GM23338 (cell line): ENCODE results near the gene MOCOS. TPM values are rescaled to one million over a fixed set of nuclear protein-coding genes. Genes with fewer than 3 reads are reported as not detected.

Experiments used
- ATAC-seq: fragments of 200-7000 bp; cut with Tn5 transposase; 3 replicates; pipeline ENCODE4 v1.9.1; 2020
- DNase-seq: peaks from one replicate; pipeline ENCODE4 v3.0.0-alpha.2; 2015; ENCODE audit warnings: low spot score
- H2AFZ ChIP-seq: fragments of 200-600 bp; sonication (generic); 2 replicates; pipeline ENCODE4 v1.8.0; 2016; ENCODE audit warnings: antibody characterized with exemption, mild to moderate bottlenecking, moderate library complexity
- H3F3A ChIP-seq: fragments of 200-600 bp; sonication (generic); replicated peaks from 2 replicates; pipeline ENCODE4 v1.8.0; 2017; ENCODE audit warnings: antibody characterized with exemption, mixed run types, low read depth
- H3K27ac ChIP-seq: fragments of 200-600 bp; sonication (generic); 2 replicates; pipeline ENCODE4 v1.6.1; 2016; ENCODE audit warnings: low read depth
- H3K27me3 ChIP-seq: fragments of 200-600 bp; sonication (generic); 2 replicates; pipeline ENCODE4 v1.8.0; 2016; ENCODE audit warnings: mild to moderate bottlenecking, mixed run types, moderate library complexity; ENCODE audit not compliant: insufficient read depth
- H3K36me3 ChIP-seq: fragments of 200-600 bp; sonication (generic); 2 replicates; pipeline ENCODE4 v1.8.0; 2016; ENCODE audit warnings: mild to moderate bottlenecking; ENCODE audit not compliant: insufficient read depth
- H3K4me1 ChIP-seq: fragments of 200-600 bp; sonication (generic); 2 replicates; pipeline ENCODE4 v1.8.0; 2016; ENCODE audit warnings: mild to moderate bottlenecking, moderate library complexity; ENCODE audit not compliant: insufficient read depth
- H3K4me2 ChIP-seq: fragments of 200-600 bp; sonication (generic); 2 replicates; pipeline ENCODE4 v1.7.1; 2017; ENCODE audit warnings: mixed run types
- H3K4me3 ChIP-seq: fragments of 200-600 bp; sonication (generic); 2 replicates; pipeline ENCODE4 v1.6.1; 2016; ENCODE audit warnings: mixed run types
- H3K79me2 ChIP-seq: fragments of 200-600 bp; sonication (generic); replicated peaks from 2 replicates; pipeline ENCODE4 v1.8.0; 2017; ENCODE audit warnings: mild to moderate bottlenecking; ENCODE audit not compliant: insufficient read depth
- H3K9me2 ChIP-seq: fragments of 200-600 bp; sonication (generic); 2 replicates; pipeline ENCODE4 v1.8.0; 2017; ENCODE audit not compliant: insufficient read depth
- H4K20me1 ChIP-seq: fragments of 200-600 bp; sonication (generic); replicated peaks from 2 replicates; pipeline ENCODE4 v1.8.0; 2017; ENCODE audit warnings: mild to moderate bottlenecking; ENCODE audit not compliant: insufficient read depth
- H3K27ac Mint-ChIP-seq: 2 replicates; pipeline ENCODE4 v1.8.0; 2020; ENCODE audit warnings: inconsistent platforms, mild to moderate bottlenecking, moderate library complexity, mixed read lengths
- H3K27me3 Mint-ChIP-seq: 3 replicates; pipeline ENCODE4 v1.8.0; 2022; ENCODE audit warnings: low read depth, mild to moderate bottlenecking, moderate library complexity, mixed read lengths, inconsistent platforms; ENCODE audit not compliant: insufficient read depth, poor library complexity
- H3K36me3 Mint-ChIP-seq: 3 replicates; pipeline ENCODE4 v1.8.0; 2021; ENCODE audit warnings: low read depth, mild to moderate bottlenecking, inconsistent platforms, moderate library complexity, mixed read lengths
- H3K4me1 Mint-ChIP-seq: 3 replicates; pipeline ENCODE4 v1.8.0; 2020; ENCODE audit warnings: mild to moderate bottlenecking, inconsistent platforms, mixed read lengths
- H3K4me3 Mint-ChIP-seq: 3 replicates; pipeline ENCODE4 v1.8.0; 2021; ENCODE audit warnings: moderate library complexity, mild to moderate bottlenecking, inconsistent platforms, mixed read lengths
- H3K9me3 Mint-ChIP-seq: 3 replicates; pipeline ENCODE4 v1.8.0; 2020; ENCODE audit warnings: moderate library complexity, mild to moderate bottlenecking, inconsistent platforms, mixed read lengths
- CREB1 ChIP-seq: fragments of 250-450 bp; sonication (Bioruptor Pico); IDR thresholded peaks from 2 replicates; pipeline ENCODE4 v1.5.0; 2020; ENCODE audit warnings: low read depth, mild to moderate bottlenecking, moderate library complexity
- ZNF331 ChIP-seq: fragments of 250-450 bp; sonication (Bioruptor Pico); IDR thresholded peaks from 2 replicates; pipeline ENCODE4 v1.5.0; 2020; ENCODE audit warnings: low read depth, mild to moderate bottlenecking, moderate library complexity
- polyA plus RNA-seq: library from polyadenylated mRNA; unstranded; fragments of >200 nt; fragmentation: Nextera tagmentation; extraction: Ambion mirVana; gene quantifications from 2 replicates; pipeline ENCODE4 v1.2.1, GENCODE V29; 2016
- total RNA-seq: library from RNA; depleted of rRNA; stranded (reverse); fragments of >200 nt; shearing (Covaris generic); gene quantifications from 2 replicates; pipeline ENCODE4 v1.2.3, GENCODE V29; 2014
- TF ChIP-seq, protein P1 (sequence below): fragments of 250-450 bp; sonication (Bioruptor Pico); IDR thresholded peaks from 2 replicates; pipeline ENCODE4 v1.5.0; 2020; ENCODE audit warnings: mild to moderate bottlenecking, moderate library complexity
- TF ChIP-seq, protein P2 (sequence below), 2 experiments: fragments of 200-600 bp in 1 of 2; sonication (generic) in 1 of 2; conservative IDR thresholded peaks; 2 replicates each; pipeline versions ENCODE4 v1.5.1 to v1.6.1; 2016 to 2017; ENCODE audit warnings: antibody characterized with exemption in 2 of 2, low read depth in 2 of 2, mild to moderate bottlenecking in 2 of 2, moderate library complexity in 1 of 2

Gene MOCOS
- total and polyA plus RNA-seq, 2 experiments from 2014 or later: 3.9 to 7.2 TPM

- TF ChIP-seq ZNF331: no peak
Measured at GRCh38 chr18:36187826-36188721, 777 bp downstream of the MOCOS start (continued).

DNA sequence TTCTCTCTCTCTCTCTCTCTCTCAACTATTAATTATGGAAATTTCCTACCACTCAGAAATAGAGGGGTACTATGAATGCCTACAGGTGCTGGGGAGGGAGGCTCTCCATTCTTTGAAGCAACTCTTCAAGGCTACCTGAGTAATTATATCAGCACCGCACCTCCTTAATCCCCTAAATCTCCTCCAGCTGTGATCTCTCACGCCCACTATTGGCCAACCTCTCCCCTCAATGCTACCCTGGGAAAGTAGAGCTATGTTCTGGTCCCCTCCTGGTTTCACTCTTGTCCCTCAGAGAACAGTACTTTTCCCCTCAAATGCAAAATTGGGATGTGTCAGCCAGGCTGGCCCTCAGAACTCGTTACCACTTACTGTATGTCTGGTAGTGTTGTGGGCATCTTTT lies 1.6 kb downstream of the MOCOS start:
- peaks cover 11% of the 10 kb centered on the region; the same call in 1 of the 2 replicates for H3K79me2 ChIP-seq
- no peak overlapping the region for H3K27ac ChIP-seq
- Mint-ChIP-seq H3K9me3 (no peaks in the 10 kb centered on the region), H3K4me3 (peak overlapping the region; percentile 92), H3K4me1 (peaks cover 28% of the 10 kb centered on the region), H3K36me3 (peaks cover 19% of the 10 kb centered on the region), H3K27ac (no peak overlapping the region), H3K27me3 (peaks cover 31% of the 10 kb centered on the region)
- peaks cover 12% of the 10 kb centered on the region for H3F3A ChIP-seq
- no peak overlapping the region for H2AFZ ChIP-seq
- peaks cover 20% of the 10 kb centered on the region for H4K20me1 ChIP-seq
- TF ChIP-seq, protein P1, sequence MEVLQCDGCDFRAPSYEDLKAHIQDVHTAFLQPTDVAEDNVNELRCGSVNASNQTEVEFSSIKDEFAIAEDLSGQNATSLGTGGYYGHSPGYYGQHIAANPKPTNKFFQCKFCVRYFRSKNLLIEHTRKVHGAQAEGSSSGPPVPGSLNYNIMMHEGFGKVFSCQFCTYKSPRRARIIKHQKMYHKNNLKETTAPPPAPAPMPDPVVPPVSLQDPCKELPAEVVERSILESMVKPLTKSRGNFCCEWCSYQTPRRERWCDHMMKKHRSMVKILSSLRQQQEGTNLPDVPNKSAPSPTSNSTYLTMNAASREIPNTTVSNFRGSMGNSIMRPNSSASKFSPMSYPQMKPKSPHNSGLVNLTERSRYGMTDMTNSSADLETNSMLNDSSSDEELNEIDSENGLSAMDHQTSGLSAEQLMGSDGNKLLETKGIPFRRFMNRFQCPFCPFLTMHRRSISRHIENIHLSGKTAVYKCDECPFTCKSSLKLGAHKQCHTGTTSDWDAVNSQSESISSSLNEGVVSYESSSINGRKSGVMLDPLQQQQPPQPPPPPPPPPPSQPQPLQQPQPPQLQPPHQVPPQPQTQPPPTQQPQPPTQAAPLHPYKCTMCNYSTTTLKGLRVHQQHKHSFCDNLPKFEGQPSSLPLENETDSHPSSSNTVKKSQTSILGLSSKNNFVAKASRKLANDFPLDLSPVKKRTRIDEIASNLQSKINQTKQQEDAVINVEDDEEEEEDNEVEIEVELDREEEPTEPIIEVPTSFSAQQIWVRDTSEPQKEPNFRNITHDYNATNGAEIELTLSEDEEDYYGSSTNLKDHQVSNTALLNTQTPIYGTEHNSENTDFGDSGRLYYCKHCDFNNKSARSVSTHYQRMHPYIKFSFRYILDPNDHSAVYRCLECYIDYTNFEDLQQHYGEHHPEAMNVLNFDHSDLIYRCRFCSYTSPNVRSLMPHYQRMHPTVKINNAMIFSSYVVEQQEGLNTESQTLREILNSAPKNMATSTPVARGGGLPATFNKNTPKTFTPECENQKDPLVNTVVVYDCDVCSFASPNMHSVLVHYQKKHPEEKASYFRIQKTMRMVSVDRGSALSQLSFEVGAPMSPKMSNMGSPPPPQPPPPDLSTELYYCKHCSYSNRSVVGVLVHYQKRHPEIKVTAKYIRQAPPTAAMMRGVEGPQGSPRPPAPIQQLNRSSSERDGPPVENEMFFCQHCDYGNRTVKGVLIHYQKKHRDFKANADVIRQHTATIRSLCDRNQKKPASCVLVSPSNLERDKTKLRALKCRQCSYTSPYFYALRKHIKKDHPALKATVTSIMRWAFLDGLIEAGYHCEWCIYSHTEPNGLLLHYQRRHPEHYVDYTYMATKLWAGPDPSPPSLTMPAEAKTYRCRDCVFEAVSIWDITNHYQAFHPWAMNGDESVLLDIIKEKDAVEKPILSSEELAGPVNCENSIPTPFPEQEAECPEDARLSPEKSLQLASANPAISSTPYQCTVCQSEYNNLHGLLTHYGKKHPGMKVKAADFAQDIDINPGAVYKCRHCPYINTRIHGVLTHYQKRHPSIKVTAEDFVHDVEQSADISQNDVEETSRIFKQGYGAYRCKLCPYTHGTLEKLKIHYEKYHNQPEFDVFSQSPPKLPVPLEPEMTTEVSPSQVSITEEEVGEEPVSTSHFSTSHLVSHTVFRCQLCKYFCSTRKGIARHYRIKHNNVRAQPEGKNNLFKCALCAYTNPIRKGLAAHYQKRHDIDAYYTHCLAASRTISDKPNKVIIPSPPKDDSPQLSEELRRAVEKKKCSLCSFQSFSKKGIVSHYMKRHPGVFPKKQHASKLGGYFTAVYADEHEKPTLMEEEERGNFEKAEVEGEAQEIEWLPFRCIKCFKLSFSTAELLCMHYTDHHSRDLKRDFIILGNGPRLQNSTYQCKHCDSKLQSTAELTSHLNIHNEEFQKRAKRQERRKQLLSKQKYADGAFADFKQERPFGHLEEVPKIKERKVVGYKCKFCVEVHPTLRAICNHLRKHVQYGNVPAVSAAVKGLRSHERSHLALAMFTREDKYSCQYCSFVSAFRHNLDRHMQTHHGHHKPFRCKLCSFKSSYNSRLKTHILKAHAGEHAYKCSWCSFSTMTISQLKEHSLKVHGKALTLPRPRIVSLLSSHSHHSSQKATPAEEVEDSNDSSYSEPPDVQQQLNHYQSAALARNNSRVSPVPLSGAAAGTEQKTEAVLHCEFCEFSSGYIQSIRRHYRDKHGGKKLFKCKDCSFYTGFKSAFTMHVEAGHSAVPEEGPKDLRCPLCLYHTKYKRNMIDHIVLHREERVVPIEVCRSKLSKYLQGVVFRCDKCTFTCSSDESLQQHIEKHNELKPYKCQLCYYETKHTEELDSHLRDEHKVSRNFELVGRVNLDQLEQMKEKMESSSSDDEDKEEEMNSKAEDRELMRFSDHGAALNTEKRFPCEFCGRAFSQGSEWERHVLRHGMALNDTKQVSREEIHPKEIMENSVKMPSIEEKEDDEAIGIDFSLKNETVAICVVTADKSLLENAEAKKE (CRISPR knock-in tag): 0 out of 2 replicates have a peak, but pooled peaks have one; percentile 21
- TF ChIP-seq CREB1 (no peak), ZNF331 (no peak)
- TF ChIP-seq, protein P2, sequence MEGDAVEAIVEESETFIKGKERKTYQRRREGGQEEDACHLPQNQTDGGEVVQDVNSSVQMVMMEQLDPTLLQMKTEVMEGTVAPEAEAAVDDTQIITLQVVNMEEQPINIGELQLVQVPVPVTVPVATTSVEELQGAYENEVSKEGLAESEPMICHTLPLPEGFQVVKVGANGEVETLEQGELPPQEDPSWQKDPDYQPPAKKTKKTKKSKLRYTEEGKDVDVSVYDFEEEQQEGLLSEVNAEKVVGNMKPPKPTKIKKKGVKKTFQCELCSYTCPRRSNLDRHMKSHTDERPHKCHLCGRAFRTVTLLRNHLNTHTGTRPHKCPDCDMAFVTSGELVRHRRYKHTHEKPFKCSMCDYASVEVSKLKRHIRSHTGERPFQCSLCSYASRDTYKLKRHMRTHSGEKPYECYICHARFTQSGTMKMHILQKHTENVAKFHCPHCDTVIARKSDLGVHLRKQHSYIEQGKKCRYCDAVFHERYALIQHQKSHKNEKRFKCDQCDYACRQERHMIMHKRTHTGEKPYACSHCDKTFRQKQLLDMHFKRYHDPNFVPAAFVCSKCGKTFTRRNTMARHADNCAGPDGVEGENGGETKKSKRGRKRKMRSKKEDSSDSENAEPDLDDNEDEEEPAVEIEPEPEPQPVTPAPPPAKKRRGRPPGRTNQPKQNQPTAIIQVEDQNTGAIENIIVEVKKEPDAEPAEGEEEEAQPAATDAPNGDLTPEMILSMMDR (conservative IDR thresholded peaks at IDR 0.05; ENCODE audit: low read depth in 2 of 2): peak; percentile 29 to 56; a peak in 3 of 4 replicates
- no peaks in the 10 kb centered on the region for H3K9me2 ChIP-seq
- H3K4me3 ChIP-seq: peak overlapping the region; percentile 87
- H3K36me3 ChIP-seq: no peaks in the 10 kb centered on the region
- DNase-seq (peak; percentile 41), ATAC-seq (peak; percentile 7)
- H3K4me1 ChIP-seq: peaks cover 14% of the 10 kb centered on the region
- H3K27me3 ChIP-seq: peaks cover 44% of the 10 kb centered on the region
- peak overlapping the region; percentile 99 for H3K4me2 ChIP-seq
